ENCODE measurements around the gene LMBR1.

LMBR1 gene

DNA sequence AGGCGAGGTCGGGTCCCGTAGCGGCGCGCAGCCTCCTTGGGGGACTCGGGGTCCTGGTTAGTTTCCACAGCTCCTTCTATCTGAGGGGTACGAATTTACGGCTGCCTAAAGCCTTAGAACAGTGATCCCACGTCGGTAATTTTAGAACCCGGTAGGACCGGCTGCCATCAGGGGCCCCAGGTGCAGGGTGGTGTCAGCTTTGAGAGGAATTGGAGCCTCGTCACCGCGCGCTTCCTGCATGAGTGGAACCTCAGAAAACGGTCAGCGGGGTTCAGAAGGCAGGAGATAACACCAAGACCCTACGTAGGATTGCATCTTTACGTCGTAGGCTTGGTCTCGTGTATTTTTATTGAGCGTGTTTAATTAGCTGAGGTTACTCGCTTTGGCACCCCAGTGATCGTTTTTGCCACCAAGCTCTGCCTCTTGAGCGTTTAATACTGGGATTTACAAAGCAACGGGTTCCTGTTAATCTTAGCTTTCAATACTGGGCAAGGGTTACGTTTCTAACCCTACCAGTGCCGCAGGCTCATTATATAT, 252.0 kb downstream of the LMBR1 start:
- Histone ChIP-seq H3K4me1 (ENCODE audit: control insufficient read depth, low read length) (peaks cover 20% of the 10 kb centered on the region), H3K27ac (ENCODE audit: low read depth, low read length) (peak overlapping the region; percentile 44), H3K4me3 (ENCODE audit: low read length) (peak overlapping the region; percentile 74), H3K27me3 (ENCODE audit: control insufficient read depth, low read length) (no peaks in the 10 kb centered on the region), H3K79me2 (ENCODE audit: control insufficient read depth, low read length) (peaks cover 29% of the 10 kb centered on the region), H4K20me1 (ENCODE audit: control insufficient read depth, insufficient read depth, low read depth, low read length) (no peaks in the 10 kb centered on the region), H3F3A (ENCODE audit: control insufficient read depth, insufficient read depth) (no peaks in the 10 kb centered on the region), H3K4me2 (ENCODE audit: low read length) (peak overlapping the region; percentile 79), H3K9me2 (replicated peaks; ENCODE audit: control insufficient read depth, low read length) (no peaks in the 10 kb centered on the region), H3K9me3 (ENCODE audit: control insufficient read depth, insufficient read depth, low read length) (peaks cover 8% of the 10 kb centered on the region), H3K36me3 (ENCODE audit: control insufficient read depth, low read length) (no peaks in the 10 kb centered on the region)
- TF ChIP-seq, protein P1, sequence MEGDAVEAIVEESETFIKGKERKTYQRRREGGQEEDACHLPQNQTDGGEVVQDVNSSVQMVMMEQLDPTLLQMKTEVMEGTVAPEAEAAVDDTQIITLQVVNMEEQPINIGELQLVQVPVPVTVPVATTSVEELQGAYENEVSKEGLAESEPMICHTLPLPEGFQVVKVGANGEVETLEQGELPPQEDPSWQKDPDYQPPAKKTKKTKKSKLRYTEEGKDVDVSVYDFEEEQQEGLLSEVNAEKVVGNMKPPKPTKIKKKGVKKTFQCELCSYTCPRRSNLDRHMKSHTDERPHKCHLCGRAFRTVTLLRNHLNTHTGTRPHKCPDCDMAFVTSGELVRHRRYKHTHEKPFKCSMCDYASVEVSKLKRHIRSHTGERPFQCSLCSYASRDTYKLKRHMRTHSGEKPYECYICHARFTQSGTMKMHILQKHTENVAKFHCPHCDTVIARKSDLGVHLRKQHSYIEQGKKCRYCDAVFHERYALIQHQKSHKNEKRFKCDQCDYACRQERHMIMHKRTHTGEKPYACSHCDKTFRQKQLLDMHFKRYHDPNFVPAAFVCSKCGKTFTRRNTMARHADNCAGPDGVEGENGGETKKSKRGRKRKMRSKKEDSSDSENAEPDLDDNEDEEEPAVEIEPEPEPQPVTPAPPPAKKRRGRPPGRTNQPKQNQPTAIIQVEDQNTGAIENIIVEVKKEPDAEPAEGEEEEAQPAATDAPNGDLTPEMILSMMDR (IDR thresholded peaks at IDR 0.05; ENCODE audit: low read depth, low read length, poor library complexity, severe bottlenecking) = no peak
- TF ChIP-seq EZH2phosphoT487 (IDR thresholded peaks at IDR 0.05; ENCODE audit: borderline replicate concordance, low read length) = no peak

DNA sequence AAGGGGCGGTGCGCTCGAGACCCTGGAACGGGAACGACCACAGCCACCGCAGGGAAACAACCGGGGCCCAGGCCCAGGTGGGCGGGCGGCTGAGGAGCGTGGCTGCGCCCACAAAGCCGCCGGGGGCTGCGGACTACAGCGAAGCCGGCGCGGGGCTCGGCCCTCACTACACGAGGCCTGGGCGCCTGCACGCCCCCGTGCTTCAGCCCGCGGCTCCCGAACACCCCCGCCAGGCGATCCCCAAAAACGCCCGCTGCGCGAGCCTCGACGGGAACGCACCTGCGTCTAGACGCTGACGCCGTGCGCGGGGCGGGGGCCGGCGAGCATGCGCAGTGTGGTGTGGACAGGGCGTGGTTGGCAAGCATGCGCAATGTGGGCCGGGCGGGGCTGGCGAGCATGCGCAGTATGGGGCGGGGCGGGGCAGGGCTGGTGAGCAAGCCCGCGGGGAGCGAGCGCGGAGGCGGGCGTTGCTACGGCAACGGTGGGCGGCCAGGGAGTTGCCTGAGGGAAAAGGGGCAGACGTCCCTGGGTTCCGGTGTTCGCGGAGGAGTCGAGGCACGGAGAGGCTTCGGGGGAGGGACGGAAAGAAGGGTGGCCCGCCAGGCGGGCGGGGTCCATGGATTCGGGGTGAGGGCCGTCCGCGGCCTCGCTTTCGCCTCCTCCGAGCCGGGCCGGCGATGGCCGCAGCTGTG, 252.6 kb downstream of the LMBR1 start, which contains the start of gene RNF32:
Gene RNF32, plus strand, starts transcription at position 518 of the 692 bp plus-strand sequence. CDS start 3,104 bp downstream, outside the sequence.
- Histone ChIP-seq H3K27ac (ENCODE audit: low read depth, low read length) (peak within 1 kb of the TSS; percentile 44), H3K4me3 (ENCODE audit: low read length) (peak within 1 kb of the TSS; percentile 74), H3K27me3 (ENCODE audit: control insufficient read depth, low read length) (no peaks in the 10 kb centered on the region), H3K9me2 (replicated peaks; ENCODE audit: control insufficient read depth, low read length) (no peaks in the 10 kb centered on the region), H3K36me3 (ENCODE audit: control insufficient read depth, low read length) (no peaks in the 10 kb centered on the region), H3F3A (ENCODE audit: control insufficient read depth, insufficient read depth) (no peaks in the 10 kb centered on the region), H3K9me3 (ENCODE audit: control insufficient read depth, insufficient read depth, low read length) (peaks cover 8% of the 10 kb centered on the region), H3K4me2 (ENCODE audit: low read length) (peak within 1 kb of the TSS; percentile 79), H3K79me2 (ENCODE audit: control insufficient read depth, low read length) (peaks cover 29% of the 10 kb centered on the region), H4K20me1 (ENCODE audit: control insufficient read depth, insufficient read depth, low read depth, low read length) (no peaks in the 10 kb centered on the region), H3K4me1 (ENCODE audit: control insufficient read depth, low read length) (peaks cover 20% of the 10 kb centered on the region)
- TF ChIP-seq EZH2phosphoT487 (IDR thresholded peaks at IDR 0.05; ENCODE audit: borderline replicate concordance, low read length) = no peak
- TF ChIP-seq, protein P1 (IDR thresholded peaks at IDR 0.05; ENCODE audit: low read depth, low read length, poor library complexity, severe bottlenecking) = no peak

DNA sequence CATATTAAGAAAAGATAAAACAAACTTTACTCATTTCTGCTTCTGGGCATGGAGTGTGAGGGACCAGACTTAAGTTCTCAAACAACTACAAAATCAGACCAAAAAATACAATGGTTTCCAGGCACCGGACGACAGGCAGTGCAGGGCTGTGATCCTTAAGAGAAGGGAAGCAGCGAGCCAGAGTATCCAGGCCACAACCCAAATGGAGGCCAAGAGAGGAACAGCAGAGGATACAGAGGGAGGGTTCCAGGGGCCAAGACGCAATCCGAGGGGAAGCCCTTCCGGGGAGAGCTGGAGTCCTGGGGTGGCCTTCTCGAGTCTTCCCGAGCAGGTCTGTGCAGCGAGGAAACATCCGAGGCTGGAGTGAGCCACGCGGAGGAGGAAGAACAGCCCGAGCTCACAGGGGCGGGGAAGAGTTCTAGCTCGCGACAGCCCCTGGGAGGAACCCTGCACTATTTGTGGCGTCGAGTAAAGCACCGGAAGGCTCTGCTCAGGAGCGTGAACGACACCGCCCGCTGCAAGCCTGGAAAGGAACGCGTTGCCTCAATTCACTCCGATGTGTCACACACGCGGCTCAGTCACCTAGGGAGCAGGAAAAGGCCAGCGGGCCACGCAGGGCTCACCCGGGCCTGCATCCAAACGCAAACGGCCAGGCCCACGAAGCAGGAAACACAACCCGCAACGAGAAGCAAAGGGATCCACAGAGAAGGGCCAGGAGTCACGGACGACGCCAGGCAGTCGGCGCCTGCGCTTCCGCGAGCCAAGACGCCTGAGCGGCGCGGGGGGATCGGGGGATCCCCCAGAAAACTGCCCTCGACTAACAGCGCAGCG, 253.3 kb downstream of the LMBR1 start:
- no peaks in the 10 kb centered on the region for H3K27me3 ChIP-seq (ENCODE audit: control insufficient read depth, low read length)
- peaks cover 29% of the 10 kb centered on the region for H3K79me2 ChIP-seq (ENCODE audit: control insufficient read depth, low read length)
- H3K36me3 ChIP-seq (ENCODE audit: control insufficient read depth, low read length) = no peaks in the 10 kb centered on the region
- peaks cover 8% of the 10 kb centered on the region for H3K9me3 ChIP-seq (ENCODE audit: control insufficient read depth, insufficient read depth, low read length)
- H3K27ac ChIP-seq (ENCODE audit: low read depth, low read length) = no peak overlapping the region; the same call in 1 of the 2 replicates
- TF ChIP-seq EZH2phosphoT487 (IDR thresholded peaks at IDR 0.05; ENCODE audit: borderline replicate concordance, low read length) = no peak
- TF ChIP-seq, protein P1 (IDR thresholded peaks at IDR 0.05; ENCODE audit: low read depth, low read length, poor library complexity, severe bottlenecking) = no peak
- no peaks in the 10 kb centered on the region for H3F3A ChIP-seq (ENCODE audit: control insufficient read depth, insufficient read depth)
- H3K4me1 ChIP-seq (ENCODE audit: control insufficient read depth, low read length) = peaks cover 20% of the 10 kb centered on the region
- no peaks in the 10 kb centered on the region for H3K9me2 ChIP-seq (replicated peaks; ENCODE audit: control insufficient read depth, low read length)
- peak overlapping the region; percentile 79 for H3K4me2 ChIP-seq (ENCODE audit: low read length)
- no peaks in the 10 kb centered on the region for H4K20me1 ChIP-seq (ENCODE audit: control insufficient read depth, insufficient read depth, low read depth, low read length)
- H3K4me3 ChIP-seq (ENCODE audit: low read length) = peak overlapping the region; percentile 74

Measured in DOHH2 (cell line).